ENCODE results near the gene MAP3K8. TPM values are rescaled to one million over a fixed set of nuclear protein-coding genes. Genes with fewer than 3 reads are reported as not detected.

MAP3K8 gene
- total RNA-seq, 1 experiment from 2014 or later, result 13.8 TPM

DNA sequence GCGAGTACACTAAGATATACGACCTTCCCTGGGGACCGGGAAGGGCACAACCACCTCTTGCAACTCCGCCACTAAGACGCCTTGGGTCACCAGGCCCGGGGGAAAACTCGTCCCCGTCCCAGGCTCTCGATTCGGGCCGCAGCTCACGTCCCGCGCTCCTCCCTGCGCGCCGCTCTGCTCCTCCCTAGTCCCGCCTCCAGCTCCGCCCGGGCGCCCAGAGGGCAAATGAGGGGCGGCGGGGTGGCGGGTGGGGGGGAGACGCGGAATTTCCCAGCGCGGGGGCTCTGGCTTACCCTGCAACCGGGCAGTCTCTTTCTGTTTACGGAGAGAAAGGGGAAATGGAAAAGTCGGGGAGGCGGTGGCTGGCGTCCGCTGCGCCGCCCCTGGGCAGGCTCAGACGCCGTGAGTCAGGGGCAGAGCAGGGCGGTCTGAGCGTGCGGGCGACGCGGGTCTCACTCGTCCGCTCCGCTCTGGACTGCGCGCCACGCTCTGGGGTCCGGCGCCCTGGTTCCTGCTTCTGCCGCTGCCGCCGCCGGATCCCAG lies at the start of gene MAP3K8 (continued):
- no peak for TF ChIP-seq SMAD4 (CRISPR knock-in tag; IDR thresholded peaks at IDR 0.05)
- TF ChIP-seq NR1H2 (CRISPR knock-in tag; IDR thresholded peaks at IDR 0.05), result no peak
- TF ChIP-seq, protein P1, sequence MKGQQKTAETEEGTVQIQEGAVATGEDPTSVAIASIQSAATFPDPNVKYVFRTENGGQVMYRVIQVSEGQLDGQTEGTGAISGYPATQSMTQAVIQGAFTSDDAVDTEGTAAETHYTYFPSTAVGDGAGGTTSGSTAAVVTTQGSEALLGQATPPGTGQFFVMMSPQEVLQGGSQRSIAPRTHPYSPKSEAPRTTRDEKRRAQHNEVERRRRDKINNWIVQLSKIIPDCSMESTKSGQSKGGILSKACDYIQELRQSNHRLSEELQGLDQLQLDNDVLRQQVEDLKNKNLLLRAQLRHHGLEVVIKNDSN (CRISPR knock-in tag; IDR thresholded peaks at IDR 0.05), result no peak
- TF ChIP-seq, protein P2, sequence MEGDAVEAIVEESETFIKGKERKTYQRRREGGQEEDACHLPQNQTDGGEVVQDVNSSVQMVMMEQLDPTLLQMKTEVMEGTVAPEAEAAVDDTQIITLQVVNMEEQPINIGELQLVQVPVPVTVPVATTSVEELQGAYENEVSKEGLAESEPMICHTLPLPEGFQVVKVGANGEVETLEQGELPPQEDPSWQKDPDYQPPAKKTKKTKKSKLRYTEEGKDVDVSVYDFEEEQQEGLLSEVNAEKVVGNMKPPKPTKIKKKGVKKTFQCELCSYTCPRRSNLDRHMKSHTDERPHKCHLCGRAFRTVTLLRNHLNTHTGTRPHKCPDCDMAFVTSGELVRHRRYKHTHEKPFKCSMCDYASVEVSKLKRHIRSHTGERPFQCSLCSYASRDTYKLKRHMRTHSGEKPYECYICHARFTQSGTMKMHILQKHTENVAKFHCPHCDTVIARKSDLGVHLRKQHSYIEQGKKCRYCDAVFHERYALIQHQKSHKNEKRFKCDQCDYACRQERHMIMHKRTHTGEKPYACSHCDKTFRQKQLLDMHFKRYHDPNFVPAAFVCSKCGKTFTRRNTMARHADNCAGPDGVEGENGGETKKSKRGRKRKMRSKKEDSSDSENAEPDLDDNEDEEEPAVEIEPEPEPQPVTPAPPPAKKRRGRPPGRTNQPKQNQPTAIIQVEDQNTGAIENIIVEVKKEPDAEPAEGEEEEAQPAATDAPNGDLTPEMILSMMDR (IDR thresholded peaks at IDR 0.05), result no peak
- no peak for TF ChIP-seq IRF2 (CRISPR knock-in tag; IDR thresholded peaks at IDR 0.05; ENCODE audit: borderline replicate concordance, low read depth)
- TF ChIP-seq, protein P3, sequence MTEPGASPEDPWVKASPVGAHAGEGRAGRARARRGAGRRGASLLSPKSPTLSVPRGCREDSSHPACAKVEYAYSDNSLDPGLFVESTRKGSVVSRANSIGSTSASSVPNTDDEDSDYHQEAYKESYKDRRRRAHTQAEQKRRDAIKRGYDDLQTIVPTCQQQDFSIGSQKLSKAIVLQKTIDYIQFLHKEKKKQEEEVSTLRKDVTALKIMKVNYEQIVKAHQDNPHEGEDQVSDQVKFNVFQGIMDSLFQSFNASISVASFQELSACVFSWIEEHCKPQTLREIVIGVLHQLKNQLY (CRISPR knock-in tag; IDR thresholded peaks at IDR 0.05), result no peak
- TF ChIP-seq HMGA2 (CRISPR knock-in tag; IDR thresholded peaks at IDR 0.05), result no peak
- TF ChIP-seq ZNF317 (CRISPR knock-in tag; IDR thresholded peaks at IDR 0.05; ENCODE audit: borderline replicate concordance, low read depth), result no peak
- TF ChIP-seq MYBL2 (CRISPR knock-in tag; IDR thresholded peaks at IDR 0.05), result no peak; the same call in 1 of the 2 replicates
- TF ChIP-seq, protein P4, sequence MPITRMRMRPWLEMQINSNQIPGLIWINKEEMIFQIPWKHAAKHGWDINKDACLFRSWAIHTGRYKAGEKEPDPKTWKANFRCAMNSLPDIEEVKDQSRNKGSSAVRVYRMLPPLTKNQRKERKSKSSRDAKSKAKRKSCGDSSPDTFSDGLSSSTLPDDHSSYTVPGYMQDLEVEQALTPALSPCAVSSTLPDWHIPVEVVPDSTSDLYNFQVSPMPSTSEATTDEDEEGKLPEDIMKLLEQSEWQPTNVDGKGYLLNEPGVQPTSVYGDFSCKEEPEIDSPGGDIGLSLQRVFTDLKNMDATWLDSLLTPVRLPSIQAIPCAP (CRISPR knock-in tag; IDR thresholded peaks at IDR 0.05), result no peak
- TF ChIP-seq, protein P5, sequence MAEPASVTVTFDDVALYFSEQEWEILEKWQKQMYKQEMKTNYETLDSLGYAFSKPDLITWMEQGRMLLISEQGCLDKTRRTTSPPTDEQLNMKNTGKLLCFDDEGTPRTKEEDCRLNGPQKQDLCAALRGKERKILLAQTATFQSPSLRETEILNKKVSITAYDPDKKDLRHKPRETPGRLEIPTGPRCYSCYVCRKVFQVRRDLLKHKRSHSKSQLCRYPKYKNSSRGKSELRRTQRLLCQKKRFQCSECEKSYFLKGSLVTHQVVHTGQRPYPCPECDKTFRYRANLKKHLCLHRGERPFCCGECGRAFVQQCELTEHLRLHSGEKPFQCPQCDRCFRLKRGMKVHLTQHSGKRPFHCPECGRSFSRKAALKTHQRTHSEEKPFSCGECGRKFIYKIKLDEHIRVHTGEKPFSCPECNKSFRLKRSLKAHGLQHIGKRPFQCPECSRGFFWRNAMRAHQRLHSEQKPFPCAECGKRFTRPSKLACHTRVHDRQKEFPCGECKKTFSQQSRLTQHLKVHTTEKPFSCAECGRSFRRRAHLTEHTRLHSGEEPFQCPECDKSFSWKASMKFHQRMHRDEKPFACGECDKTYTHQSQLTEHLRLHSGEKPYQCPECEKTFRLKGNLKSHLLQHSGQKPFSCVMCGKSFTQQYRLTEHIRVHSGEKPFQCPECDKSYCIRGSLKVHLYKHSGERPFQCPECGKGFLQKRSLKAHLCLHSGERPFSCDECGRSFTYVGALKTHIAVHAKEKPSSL (CRISPR knock-in tag; conservative IDR thresholded peaks at IDR 0.05), result no peak
- TF ChIP-seq TEAD1 (CRISPR knock-in tag; IDR thresholded peaks at IDR 0.05), result no peak; the same call in 1 of the 2 replicates
- TF ChIP-seq RELA (CRISPR knock-in tag; IDR thresholded peaks at IDR 0.05; ENCODE audit: borderline replicate concordance), result no peak
- TF ChIP-seq ZNF423 (CRISPR knock-in tag; IDR thresholded peaks at IDR 0.05), result no peak
- TF ChIP-seq TP53 (CRISPR knock-in tag; IDR thresholded peaks at IDR 0.05), result no peak
- TF ChIP-seq SMAD3 (CRISPR knock-in tag; IDR thresholded peaks at IDR 0.05; ENCODE audit: borderline replicate concordance), result no peak
- no peak for TF ChIP-seq NFATC4 (CRISPR knock-in tag; IDR thresholded peaks at IDR 0.05)
- TF ChIP-seq FOXP1 (CRISPR knock-in tag; IDR thresholded peaks at IDR 0.05; ENCODE audit: borderline replicate concordance), result 0 out of 2 replicates have a peak, but pooled peaks have one; percentile 31
- no peak for TF ChIP-seq NR2C2 (CRISPR knock-in tag; IDR thresholded peaks at IDR 0.05)
- no peak for TF ChIP-seq RORB (CRISPR knock-in tag; IDR thresholded peaks at IDR 0.05)
- TF ChIP-seq TCF7 (CRISPR knock-in tag; IDR thresholded peaks at IDR 0.05; ENCODE audit: low read depth), result no peak
- TF ChIP-seq, protein P6, sequence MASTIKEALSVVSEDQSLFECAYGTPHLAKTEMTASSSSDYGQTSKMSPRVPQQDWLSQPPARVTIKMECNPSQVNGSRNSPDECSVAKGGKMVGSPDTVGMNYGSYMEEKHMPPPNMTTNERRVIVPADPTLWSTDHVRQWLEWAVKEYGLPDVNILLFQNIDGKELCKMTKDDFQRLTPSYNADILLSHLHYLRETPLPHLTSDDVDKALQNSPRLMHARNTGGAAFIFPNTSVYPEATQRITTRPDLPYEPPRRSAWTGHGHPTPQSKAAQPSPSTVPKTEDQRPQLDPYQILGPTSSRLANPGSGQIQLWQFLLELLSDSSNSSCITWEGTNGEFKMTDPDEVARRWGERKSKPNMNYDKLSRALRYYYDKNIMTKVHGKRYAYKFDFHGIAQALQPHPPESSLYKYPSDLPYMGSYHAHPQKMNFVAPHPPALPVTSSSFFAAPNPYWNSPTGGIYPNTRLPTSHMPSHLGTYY (CRISPR knock-in tag; IDR thresholded peaks at IDR 0.05), result no peak
- no peak for TF ChIP-seq NFYB (CRISPR knock-in tag; conservative IDR thresholded peaks at IDR 0.05; ENCODE audit: low read depth)
- TF ChIP-seq, protein P7, sequence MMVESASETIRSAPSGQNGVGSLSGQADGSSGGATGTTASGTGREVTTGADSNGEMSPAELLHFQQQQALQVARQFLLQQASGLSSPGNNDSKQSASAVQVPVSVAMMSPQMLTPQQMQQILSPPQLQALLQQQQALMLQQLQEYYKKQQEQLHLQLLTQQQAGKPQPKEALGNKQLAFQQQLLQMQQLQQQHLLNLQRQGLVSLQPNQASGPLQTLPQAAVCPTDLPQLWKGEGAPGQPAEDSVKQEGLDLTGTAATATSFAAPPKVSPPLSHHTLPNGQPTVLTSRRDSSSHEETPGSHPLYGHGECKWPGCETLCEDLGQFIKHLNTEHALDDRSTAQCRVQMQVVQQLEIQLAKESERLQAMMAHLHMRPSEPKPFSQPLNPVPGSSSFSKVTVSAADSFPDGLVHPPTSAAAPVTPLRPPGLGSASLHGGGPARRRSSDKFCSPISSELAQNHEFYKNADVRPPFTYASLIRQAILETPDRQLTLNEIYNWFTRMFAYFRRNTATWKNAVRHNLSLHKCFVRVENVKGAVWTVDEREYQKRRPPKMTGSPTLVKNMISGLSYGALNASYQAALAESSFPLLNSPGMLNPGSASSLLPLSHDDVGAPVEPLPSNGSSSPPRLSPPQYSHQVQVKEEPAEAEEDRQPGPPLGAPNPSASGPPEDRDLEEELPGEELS (CRISPR knock-in tag; IDR thresholded peaks at IDR 0.05), result peak; percentile 37; the same call in 1 of the 2 replicates
- TF ChIP-seq, protein P8, sequence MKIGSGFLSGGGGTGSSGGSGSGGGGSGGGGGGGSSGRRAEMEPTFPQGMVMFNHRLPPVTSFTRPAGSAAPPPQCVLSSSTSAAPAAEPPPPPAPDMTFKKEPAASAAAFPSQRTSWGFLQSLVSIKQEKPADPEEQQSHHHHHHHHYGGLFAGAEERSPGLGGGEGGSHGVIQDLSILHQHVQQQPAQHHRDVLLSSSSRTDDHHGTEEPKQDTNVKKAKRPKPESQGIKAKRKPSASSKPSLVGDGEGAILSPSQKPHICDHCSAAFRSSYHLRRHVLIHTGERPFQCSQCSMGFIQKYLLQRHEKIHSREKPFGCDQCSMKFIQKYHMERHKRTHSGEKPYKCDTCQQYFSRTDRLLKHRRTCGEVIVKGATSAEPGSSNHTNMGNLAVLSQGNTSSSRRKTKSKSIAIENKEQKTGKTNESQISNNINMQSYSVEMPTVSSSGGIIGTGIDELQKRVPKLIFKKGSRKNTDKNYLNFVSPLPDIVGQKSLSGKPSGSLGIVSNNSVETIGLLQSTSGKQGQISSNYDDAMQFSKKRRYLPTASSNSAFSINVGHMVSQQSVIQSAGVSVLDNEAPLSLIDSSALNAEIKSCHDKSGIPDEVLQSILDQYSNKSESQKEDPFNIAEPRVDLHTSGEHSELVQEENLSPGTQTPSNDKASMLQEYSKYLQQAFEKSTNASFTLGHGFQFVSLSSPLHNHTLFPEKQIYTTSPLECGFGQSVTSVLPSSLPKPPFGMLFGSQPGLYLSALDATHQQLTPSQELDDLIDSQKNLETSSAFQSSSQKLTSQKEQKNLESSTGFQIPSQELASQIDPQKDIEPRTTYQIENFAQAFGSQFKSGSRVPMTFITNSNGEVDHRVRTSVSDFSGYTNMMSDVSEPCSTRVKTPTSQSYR (CRISPR knock-in tag; IDR thresholded peaks at IDR 0.05), result no peak
- TF ChIP-seq, protein P9, sequence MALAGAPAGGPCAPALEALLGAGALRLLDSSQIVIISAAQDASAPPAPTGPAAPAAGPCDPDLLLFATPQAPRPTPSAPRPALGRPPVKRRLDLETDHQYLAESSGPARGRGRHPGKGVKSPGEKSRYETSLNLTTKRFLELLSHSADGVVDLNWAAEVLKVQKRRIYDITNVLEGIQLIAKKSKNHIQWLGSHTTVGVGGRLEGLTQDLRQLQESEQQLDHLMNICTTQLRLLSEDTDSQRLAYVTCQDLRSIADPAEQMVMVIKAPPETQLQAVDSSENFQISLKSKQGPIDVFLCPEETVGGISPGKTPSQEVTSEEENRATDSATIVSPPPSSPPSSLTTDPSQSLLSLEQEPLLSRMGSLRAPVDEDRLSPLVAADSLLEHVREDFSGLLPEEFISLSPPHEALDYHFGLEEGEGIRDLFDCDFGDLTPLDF (CRISPR knock-in tag; IDR thresholded peaks at IDR 0.05), result no peak
